HCT116 (cell line): ENCODE measurements around the gene SERPINI1. TPM values are rescaled to one million over a fixed set of nuclear protein-coding genes. Genes with fewer than 3 reads are reported as not detected.

Experiments used
- ATAC-seq: fragments of 200-7000 bp; cut with Tn5 transposase; 2 replicates; pipeline ENCODE4 v1.9.1; 2020; ENCODE audit warnings: mild to moderate bottlenecking, moderate library complexity
- BruUV-seq: library from RNA; stranded (reverse); fragments of 400-500 nt; replicated peaks from 2 replicates; lab custom pipeline; 2021; lab: Mats Ljungman, UMichigan
- CTCF ChIA-PET: fragments of 300-600 bp; sonication (Branson Sonifier 250); formaldehyde crosslinking; loops from one replicate; lab custom pipeline; 2021; ENCODE audit warnings: antibody characterized with exemption; lab: Charles Lee
- POLR2A ChIA-PET: fragments of 300-600, 350-600 bp; sonication (Branson Sonifier 250); formaldehyde crosslinking; loops from one replicate; lab custom pipeline; 2021; ENCODE audit warnings: antibody characterized with exemption; lab: Charles Lee
- RAD21 ChIA-PET, 2 experiments: fragments of 300-600 bp; sonication (Branson Sonifier 250); formaldehyde crosslinking; loops; one replicate each; lab custom pipeline; 2023; ENCODE audit warnings: low total read pairs in 2 of 2; ENCODE audit not compliant: uncharacterized antibody in 2 of 2, unreplicated experiment in 2 of 2, low non-redundant PET in 1 of 2; lab: Charles Lee
- DNase-seq: peaks from one replicate; pipeline ENCODE4 v3.0.0-alpha.2; 2010; ENCODE audit warnings: low read depth, low spot score
- H2AFZ ChIP-seq: fragments of 200-600 bp; shearing (Covaris generic), sonication (generic); 2 replicates; pipeline ENCODE4 v1.6.1; 2017; ENCODE audit warnings: low read depth, mixed run types, mixed read lengths, antibody characterized with exemption, low read length; ENCODE audit not compliant: poor library complexity, severe bottlenecking
- H3K27ac ChIP-seq: 2 replicates; pipeline ENCODE4 v1.5.1; 2012; ENCODE audit warnings: low read depth, low read length
- H3K27me3 ChIP-seq: fragments of 200-600 bp; sonication (generic); 2 replicates; pipeline ENCODE4 v1.6.1; 2016; ENCODE audit warnings: mixed run types, low read length, mixed read lengths; ENCODE audit not compliant: insufficient read depth
- H3K36me3 ChIP-seq, 2 experiments: fragments of 200-500 bp in 1 of 2; fragments of 200-600 bp in 1 of 2; sonication (Bioruptor generic) in 1 of 2; sonication (generic) in 1 of 2; 2 replicates each; pipeline versions ENCODE4 v1.5.1 to v1.6.1; 2014 to 2016; ENCODE audit warnings: low read length in 2 of 2, inconsistent platforms in 1 of 2, mixed read lengths in 1 of 2, mixed run types in 1 of 2; ENCODE audit not compliant: insufficient read depth in 2 of 2, control insufficient read depth in 1 of 2
- H3K4me1 ChIP-seq, 2 experiments: fragments of 200-600 bp in 1 of 2; sonication (generic) in 1 of 2; 2 replicates each; pipeline versions ENCODE4 v1.5.1 to v1.6.1; 2012 to 2017; ENCODE audit warnings: low read length in 2 of 2, inconsistent platforms in 1 of 2, mild to moderate bottlenecking in 1 of 2, mixed read lengths in 1 of 2, mixed run types in 1 of 2, moderate library complexity in 1 of 2; ENCODE audit not compliant: insufficient read depth in 2 of 2, control insufficient read depth in 1 of 2
- H3K4me2 ChIP-seq: fragments of 200-600 bp; sonication (generic); 2 replicates; pipeline ENCODE4 v1.6.1; 2017; ENCODE audit warnings: mixed run types, low read length, mixed read lengths
- H3K4me3 ChIP-seq, 2 experiments: fragments of 200-600 bp in 1 of 2; sonication (generic) in 1 of 2; replicated peaks in 1 of 2; 2 replicates each; pipeline ENCODE4 v1.5.1; 2011 to 2016; ENCODE audit warnings: low read length in 2 of 2, control low read depth in 1 of 2, low read depth in 1 of 2, mild to moderate bottlenecking in 1 of 2, mixed read lengths in 1 of 2, mixed run types in 1 of 2
- H3K79me2 ChIP-seq: fragments of 200-600 bp; sonication (generic); 2 replicates; pipeline ENCODE4 v1.6.1; 2017; ENCODE audit warnings: mild to moderate bottlenecking, mixed run types, low read length, moderate library complexity, mixed read lengths; ENCODE audit not compliant: insufficient read depth
- H3K9ac ChIP-seq: fragments of 200-600 bp; sonication (generic); 2 replicates; pipeline ENCODE4 v1.6.1; 2016; ENCODE audit warnings: low read length, mixed read lengths
- H3K9me2 ChIP-seq: fragments of 200-600 bp; sonication (generic), shearing (Covaris generic); 2 replicates; pipeline ENCODE4 v1.6.1; 2017; ENCODE audit warnings: mixed run types, mild to moderate bottlenecking, moderate library complexity; ENCODE audit not compliant: insufficient read depth
- H3K9me3 ChIP-seq, 2 experiments: fragments of 200-500 bp in 1 of 2; fragments of 200-600 bp in 1 of 2; sonication (Bioruptor generic) in 1 of 2; sonication (generic) in 1 of 2; 2 replicates each; pipeline ENCODE4 v1.6.1; 2014 to 2017; ENCODE audit warnings: low read length in 2 of 2, mixed read lengths in 2 of 2, inconsistent platforms in 1 of 2, low read depth in 1 of 2, mild to moderate bottlenecking in 1 of 2, mixed run types in 1 of 2, moderate library complexity in 1 of 2; ENCODE audit not compliant: control insufficient read depth in 1 of 2, insufficient read depth in 1 of 2
- H4K20me1 ChIP-seq: fragments of 200-600 bp; sonication (generic), shearing (Covaris generic); 2 replicates; pipeline ENCODE4 v1.6.1; 2017; ENCODE audit warnings: mixed run types, mild to moderate bottlenecking, moderate library complexity; ENCODE audit not compliant: insufficient read depth
- CBX3 ChIP-seq: IDR thresholded peaks from 2 replicates; pipeline ENCODE4 v1.6.1; 2012; ENCODE audit warnings: low read depth
- CTCF ChIP-seq, 3 experiments: fragments of 200-600 bp in 1 of 3; sonication (generic) in 1 of 3; IDR thresholded peaks in 2 of 3; conservative IDR thresholded peaks in 1 of 3; 2 replicates each; pipeline ENCODE4 v1.5.1; 2012 to 2017; ENCODE audit warnings: low read depth in 2 of 3, low read length in 2 of 3, antibody characterized with exemption in 1 of 3, borderline replicate concordance in 1 of 3, control low read depth in 1 of 3, mild to moderate bottlenecking in 1 of 3, mixed read lengths in 1 of 3, mixed run types in 1 of 3, moderate library complexity in 1 of 3; ENCODE audit not compliant: insufficient read depth in 1 of 3
- EGR1 ChIP-seq: IDR thresholded peaks from 2 replicates; pipeline ENCODE4 v1.6.1; 2012; ENCODE audit warnings: low read depth
- ELF1 ChIP-seq: IDR thresholded peaks from 2 replicates; pipeline ENCODE4 v1.6.1; 2012; ENCODE audit warnings: low read depth, borderline replicate concordance
- EZH2 ChIP-seq: fragments of 200-600 bp; sonication (generic); IDR thresholded peaks from 2 replicates; pipeline ENCODE4 v1.6.1; 2017; ENCODE audit warnings: antibody characterized with exemption, mixed run types
- FOSL1 ChIP-seq: IDR thresholded peaks from 2 replicates; pipeline ENCODE4 v1.6.1; 2012; ENCODE audit warnings: low read depth
- JUND ChIP-seq: IDR thresholded peaks from 2 replicates; pipeline ENCODE4 v1.6.1; 2012
- POLR2A ChIP-seq: IDR thresholded peaks from 2 replicates; pipeline ENCODE4 v1.7.0; 2011; ENCODE audit warnings: borderline replicate concordance; ENCODE audit not compliant: insufficient read depth, insufficient read length; ENCODE audit errors: extremely low read depth
- POLR2AphosphoS5 ChIP-seq: IDR thresholded peaks from 2 replicates; pipeline ENCODE4 v1.6.1; 2011; ENCODE audit warnings: mild to moderate bottlenecking, low read depth, low read length, moderate library complexity
- RAD21 ChIP-seq: IDR thresholded peaks from 2 replicates; pipeline ENCODE4 v1.6.1; 2012; ENCODE audit warnings: low read depth, mild to moderate bottlenecking
- SIN3A ChIP-seq: IDR thresholded peaks from 2 replicates; pipeline ENCODE4 v1.6.1; 2012; ENCODE audit warnings: low read depth
- SP1 ChIP-seq: IDR thresholded peaks from 2 replicates; pipeline ENCODE4 v1.6.1; 2012; ENCODE audit warnings: low read depth
- SRF ChIP-seq: IDR thresholded peaks from 2 replicates; pipeline ENCODE4 v1.6.1; 2012; ENCODE audit warnings: low read depth
- TCF7L2 ChIP-seq: IDR thresholded peaks from 2 replicates; pipeline ENCODE4 v1.7.0; 2011; ENCODE audit warnings: borderline replicate concordance, inconsistent platforms; ENCODE audit not compliant: insufficient read depth, insufficient read length; ENCODE audit errors: extremely low read depth
- ZBTB33 ChIP-seq: IDR thresholded peaks from 2 replicates; pipeline ENCODE4 v1.6.1; 2011; ENCODE audit warnings: mild to moderate bottlenecking, low read length, moderate library complexity; ENCODE audit not compliant: insufficient replicate concordance; ENCODE audit errors: extremely low read depth
- intact Hi-C: fragments of 100-400 bp; cut with micrococcal nuclease; formaldehyde crosslinking; loops from 2 replicates; pipeline ENCODE4 v1.10.0; 2022
- total RNA-seq: library from RNA; stranded (reverse); gene quantifications from one replicate; pipeline ENCODE4 v1.2.1, GENCODE V29; 2021; ENCODE audit not compliant: unreplicated experiment
- TF ChIP-seq, protein P1 (sequence below): IDR thresholded peaks from 2 replicates; pipeline ENCODE4 v1.6.1; 2012; ENCODE audit warnings: low read depth
- TF ChIP-seq, protein P2 (sequence below): IDR thresholded peaks from 2 replicates; pipeline ENCODE4 v1.6.1; 2012

Gene SERPINI1
- total RNA-seq, 1 experiment from 2014 or later, result 6.5 TPM

DNA sequence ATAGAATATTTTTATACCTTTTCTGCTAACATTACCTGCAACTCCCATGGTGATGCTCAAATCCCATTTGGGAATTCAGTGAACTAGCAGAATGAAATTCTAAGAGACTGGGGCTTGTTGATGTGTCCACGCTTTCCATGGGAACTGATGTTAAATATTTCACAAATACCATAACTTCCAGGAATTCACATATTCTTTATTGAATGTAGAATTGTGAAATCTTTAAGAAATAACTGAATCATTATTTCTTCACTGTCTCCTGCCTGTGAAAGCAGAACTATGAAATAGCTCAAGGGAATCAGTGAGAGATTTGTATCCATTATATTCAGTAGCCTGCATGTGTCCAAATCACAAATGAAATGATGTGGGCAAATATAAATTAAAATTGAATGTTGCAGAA, 130.8 kb downstream of the SERPINI1 start:
- Histone ChIP-seq H3K9me3 (no peaks in the 10 kb centered on the region), H3K4me3 (no peak overlapping the region), H3K4me1 (no peaks in the 10 kb centered on the region), H3K79me2 (no peaks in the 10 kb centered on the region), H3K4me2 (no peak overlapping the region), H3K9ac (no peak overlapping the region), H3K36me3 (no peaks in the 10 kb centered on the region), H3K27ac (no peak overlapping the region), H3K27me3 (no peaks in the 10 kb centered on the region), H2AFZ (no peak overlapping the region), H3K9me2 (no peaks in the 10 kb centered on the region), H4K20me1 (no peaks in the 10 kb centered on the region)
- intact Hi-C loops, result no loop called here
- RAD21 ChIA-PET, result no interaction called here
- DNase-seq (no peak), ATAC-seq (no peak)
- BruUV-seq, result no TSS peak
- POLR2A ChIA-PET, result no interaction called here
- TF ChIP-seq TCF7L2, result no peak
- TF ChIP-seq, protein P1, sequence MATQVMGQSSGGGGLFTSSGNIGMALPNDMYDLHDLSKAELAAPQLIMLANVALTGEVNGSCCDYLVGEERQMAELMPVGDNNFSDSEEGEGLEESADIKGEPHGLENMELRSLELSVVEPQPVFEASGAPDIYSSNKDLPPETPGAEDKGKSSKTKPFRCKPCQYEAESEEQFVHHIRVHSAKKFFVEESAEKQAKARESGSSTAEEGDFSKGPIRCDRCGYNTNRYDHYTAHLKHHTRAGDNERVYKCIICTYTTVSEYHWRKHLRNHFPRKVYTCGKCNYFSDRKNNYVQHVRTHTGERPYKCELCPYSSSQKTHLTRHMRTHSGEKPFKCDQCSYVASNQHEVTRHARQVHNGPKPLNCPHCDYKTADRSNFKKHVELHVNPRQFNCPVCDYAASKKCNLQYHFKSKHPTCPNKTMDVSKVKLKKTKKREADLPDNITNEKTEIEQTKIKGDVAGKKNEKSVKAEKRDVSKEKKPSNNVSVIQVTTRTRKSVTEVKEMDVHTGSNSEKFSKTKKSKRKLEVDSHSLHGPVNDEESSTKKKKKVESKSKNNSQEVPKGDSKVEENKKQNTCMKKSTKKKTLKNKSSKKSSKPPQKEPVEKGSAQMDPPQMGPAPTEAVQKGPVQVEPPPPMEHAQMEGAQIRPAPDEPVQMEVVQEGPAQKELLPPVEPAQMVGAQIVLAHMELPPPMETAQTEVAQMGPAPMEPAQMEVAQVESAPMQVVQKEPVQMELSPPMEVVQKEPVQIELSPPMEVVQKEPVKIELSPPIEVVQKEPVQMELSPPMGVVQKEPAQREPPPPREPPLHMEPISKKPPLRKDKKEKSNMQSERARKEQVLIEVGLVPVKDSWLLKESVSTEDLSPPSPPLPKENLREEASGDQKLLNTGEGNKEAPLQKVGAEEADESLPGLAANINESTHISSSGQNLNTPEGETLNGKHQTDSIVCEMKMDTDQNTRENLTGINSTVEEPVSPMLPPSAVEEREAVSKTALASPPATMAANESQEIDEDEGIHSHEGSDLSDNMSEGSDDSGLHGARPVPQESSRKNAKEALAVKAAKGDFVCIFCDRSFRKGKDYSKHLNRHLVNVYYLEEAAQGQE, result no peak
- no peak for TF ChIP-seq ZBTB33
- TF ChIP-seq CBX3, result no peak
- no peak for TF ChIP-seq SRF
- TF ChIP-seq JUND, result no peak
- TF ChIP-seq EGR1, result no peak
- no peak for TF ChIP-seq RAD21
- TF ChIP-seq SIN3A, result no peak
- TF ChIP-seq, protein P2, sequence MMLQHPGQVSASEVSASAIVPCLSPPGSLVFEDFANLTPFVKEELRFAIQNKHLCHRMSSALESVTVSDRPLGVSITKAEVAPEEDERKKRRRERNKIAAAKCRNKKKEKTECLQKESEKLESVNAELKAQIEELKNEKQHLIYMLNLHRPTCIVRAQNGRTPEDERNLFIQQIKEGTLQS, result no peak
- no peak for TF ChIP-seq POLR2AphosphoS5
- TF ChIP-seq ELF1, result no peak
- TF ChIP-seq SP1, result no peak
- no peak for TF ChIP-seq EZH2
- TF ChIP-seq POLR2A, result no peak
- TF ChIP-seq CTCF (IDR thresholded peaks at IDR 0.05 in 2 of 3, conservative IDR thresholded peaks at IDR 0.05 in 1 of 3; ENCODE audit: borderline replicate concordance in 1 of 3, insufficient read depth in 1 of 3, low read depth in 2 of 3, low read length in 2 of 3), result no peak
- no peak for TF ChIP-seq FOSL1
- CTCF ChIA-PET, result no interaction called here
